ENCODE measurements around the gene CCDC93. TPM values are rescaled to one million over a fixed set of nuclear protein-coding genes. Genes with fewer than 3 reads are reported as not detected.

CCDC93 gene
- total RNA-seq, 5 donors from 2014 or later (not counting 1 experiment from before 2014, with no cell fraction given): 47.8 to 55.3 (median 50.5) TPM

DNA sequence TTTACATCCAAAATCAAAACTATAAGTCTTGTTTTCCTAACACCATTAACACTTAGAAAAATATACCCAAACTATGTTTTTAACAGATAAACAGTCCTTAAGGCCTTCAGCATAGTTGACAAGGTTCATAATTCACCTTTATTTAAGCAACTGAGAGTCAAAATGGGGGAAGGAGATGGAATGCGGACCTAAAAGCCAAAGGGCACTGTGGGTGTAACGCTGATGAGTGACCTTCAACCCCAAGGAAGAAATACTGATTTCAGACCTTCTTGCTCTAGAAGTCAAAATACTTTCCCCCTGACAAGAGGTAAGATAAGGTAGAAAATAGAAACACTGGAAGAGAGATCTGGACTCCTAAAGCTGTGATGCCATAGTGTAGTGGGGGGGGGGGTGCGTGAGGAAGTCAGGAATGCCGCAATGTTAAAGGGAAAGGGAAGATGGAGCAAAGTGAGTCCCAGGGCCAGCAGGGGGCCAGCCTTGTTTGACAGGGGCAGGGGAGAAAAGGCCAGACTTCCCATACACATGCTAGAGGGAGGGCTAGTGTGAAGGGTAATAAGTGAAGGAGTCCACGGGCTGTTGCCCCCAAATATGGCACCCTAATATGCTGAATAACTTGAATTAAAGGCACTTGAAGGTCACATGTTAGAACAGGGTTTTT, 31.4 kb downstream of the CCDC93 start:
- Mint-ChIP-seq H3K4me1 (peaks cover 0 to 5% (median 5%) of the 10 kb centered on the region in 3 donors), H3K4me3 (no peak overlapping the region), H3K27ac (no peak overlapping the region), H3K36me3 (peaks cover 58% of the 10 kb centered on the region), H3K27me3 (no peaks in the 10 kb centered on the region), H3K9me3 (no peaks in the 10 kb centered on the region)
- Histone ChIP-seq H3K4me3 (ENCODE audit: control insufficient read depth in 1 of 2, extremely low read depth in 1 of 2, low read length in 1 of 2) (no peak overlapping the region), H3K27me3 (replicated peaks in 1 of 2; ENCODE audit: control insufficient read depth in 2 of 2, extremely low read depth in 1 of 2, insufficient read depth in 2 of 2, low read length in 1 of 2) (no peaks in the 10 kb centered on the region), H3K36me3 (ENCODE audit: control insufficient read depth in 2 of 2, extremely low read depth in 1 of 2, insufficient read depth in 1 of 2, low read length in 1 of 2) (peaks cover 8 to 65% of the 10 kb centered on the region in 2 donors), H3K27ac (ENCODE audit: low read length) (no peak overlapping the region), H3K4me1 (ENCODE audit: control insufficient read depth in 1 of 2, extremely low read depth in 1 of 2, insufficient read depth in 2 of 2, low read length in 2 of 2) (no peaks in the 10 kb centered on the region), H3K9me3 (no peaks in the 10 kb centered on the region)
- CTCF ChIA-PET: no interaction called here
- POLR2A ChIA-PET: no interaction called here
- no peak for ATAC-seq (replicated peaks in 1 of 4)
- no peak for DNase-seq
- WGBS (ENCODE audit: insufficient coverage): 100% methylated on average over 1 of the region's 5 CpGs

DNA sequence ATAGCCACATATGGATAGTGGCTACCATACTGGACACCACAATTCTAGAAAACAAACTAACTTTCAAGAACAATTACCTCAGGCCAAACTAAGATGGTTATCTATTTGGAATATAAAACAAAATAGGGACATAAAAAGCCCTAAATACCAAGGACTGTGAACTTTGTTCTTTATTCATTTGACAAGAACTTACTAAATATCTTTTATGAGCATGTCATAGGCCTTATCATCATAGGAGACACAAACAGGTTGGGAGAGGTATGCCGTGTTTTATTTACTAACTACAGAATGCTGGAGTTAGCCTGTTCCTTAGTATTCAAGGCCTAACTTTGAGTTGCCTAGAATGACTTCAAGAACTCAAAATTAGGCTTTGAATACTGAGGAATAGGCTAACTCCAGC, 32.1 kb downstream of the CCDC93 start:
- Mint-ChIP-seq H3K27ac (no peak overlapping the region), H3K4me3 (no peak overlapping the region), H3K4me1 (peaks cover 0 to 5% (median 5%) of the 10 kb centered on the region in 3 donors), H3K9me3 (no peaks in the 10 kb centered on the region), H3K36me3 (peaks cover 58% of the 10 kb centered on the region), H3K27me3 (no peaks in the 10 kb centered on the region)
- CTCF ChIA-PET: no interaction called here
- Histone ChIP-seq H3K27me3 (replicated peaks in 1 of 2; ENCODE audit: control insufficient read depth in 2 of 2, extremely low read depth in 1 of 2, insufficient read depth in 2 of 2, low read length in 1 of 2) (no peaks in the 10 kb centered on the region), H3K4me3 (ENCODE audit: control insufficient read depth in 1 of 2, extremely low read depth in 1 of 2, low read length in 1 of 2) (no peak overlapping the region), H3K36me3 (ENCODE audit: control insufficient read depth in 2 of 2, extremely low read depth in 1 of 2, insufficient read depth in 1 of 2, low read length in 1 of 2) (peaks cover 8 to 65% of the 10 kb centered on the region in 2 donors), H3K4me1 (ENCODE audit: control insufficient read depth in 1 of 2, extremely low read depth in 1 of 2, insufficient read depth in 2 of 2, low read length in 2 of 2) (no peaks in the 10 kb centered on the region), H3K9me3 (no peaks in the 10 kb centered on the region), H3K27ac (ENCODE audit: low read length) (no peak overlapping the region)
- no CpG with 5 or more reads among the region's 1 CpG for WGBS (ENCODE audit: insufficient coverage)
- POLR2A ChIA-PET: no interaction called here
- DNase-seq (no peak), ATAC-seq (replicated peaks in 1 of 4) (no peak)

DNA sequence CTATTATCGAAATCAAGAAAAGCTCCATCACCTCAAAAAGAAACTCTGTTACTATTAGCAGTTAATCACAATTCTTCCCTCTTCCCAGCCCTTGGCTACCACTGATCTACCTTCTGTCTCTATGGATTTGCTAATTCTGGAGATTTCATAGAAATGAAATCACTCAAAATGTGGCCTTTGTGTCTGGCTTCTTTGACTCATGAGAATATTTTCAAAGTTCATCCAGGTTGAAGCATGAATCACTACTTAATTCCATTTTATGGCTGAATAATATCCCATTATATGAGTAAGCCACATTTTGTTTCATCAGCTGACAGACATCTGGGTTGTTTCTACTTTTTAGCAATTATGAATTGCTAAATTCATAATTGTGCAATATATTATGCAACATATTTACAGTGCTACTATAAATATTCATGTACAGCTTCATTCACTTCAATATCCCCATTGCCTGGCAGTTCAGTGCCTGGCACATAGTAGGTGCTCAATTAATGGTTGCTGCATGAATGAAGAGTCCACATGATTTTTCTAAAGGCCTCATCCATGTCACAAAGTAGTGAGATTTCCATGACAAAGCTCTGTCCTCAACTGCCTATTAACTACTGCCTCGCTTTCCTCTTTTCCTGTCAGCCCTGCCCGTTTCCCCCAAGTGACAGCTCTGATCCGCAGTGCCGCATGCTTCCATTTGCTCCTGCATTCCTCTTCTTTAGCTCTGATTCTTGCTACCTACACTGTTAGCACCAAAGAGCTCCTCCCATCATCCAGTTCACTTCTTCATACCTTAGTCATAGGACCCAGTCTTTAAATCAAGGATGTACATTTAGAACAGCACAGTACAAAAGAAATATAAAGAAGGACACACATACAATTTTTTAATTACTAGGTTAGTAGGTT, 32.8 kb downstream of the CCDC93 start:
- ChIA-PET CTCF (interaction anchor here (0.9 kb wide), 2 partner anchors 22 kb away, joined by 3 to 6 read pairs; no protein-coding TSS in a partner anchor), POLR2A (interaction anchor here in 1 of 2 donors (1.2 kb wide), 1 partner anchor 8 kb away, joined by 3 read pairs; no protein-coding TSS in a partner anchor)
- 100% methylated on average over 4 of the region's 5 CpGs for WGBS (ENCODE audit: insufficient coverage)
- Mint-ChIP-seq H3K36me3 (peaks cover 56% of the 10 kb centered on the region), H3K27me3 (no peaks in the 10 kb centered on the region), H3K9me3 (no peaks in the 10 kb centered on the region), H3K27ac (no peak overlapping the region), H3K4me1 (peaks cover 0 to 5% (median 5%) of the 10 kb centered on the region in 3 donors), H3K4me3 (no peak overlapping the region)
- Histone ChIP-seq H3K27ac (ENCODE audit: low read length) (no peak overlapping the region), H3K36me3 (ENCODE audit: control insufficient read depth in 2 of 2, extremely low read depth in 1 of 2, insufficient read depth in 1 of 2, low read length in 1 of 2) (peaks cover 8 to 70% of the 10 kb centered on the region in 2 donors), H3K4me1 (ENCODE audit: control insufficient read depth in 1 of 2, extremely low read depth in 1 of 2, insufficient read depth in 2 of 2, low read length in 2 of 2) (no peaks in the 10 kb centered on the region), H3K9me3 (no peaks in the 10 kb centered on the region), H3K4me3 (ENCODE audit: control insufficient read depth in 1 of 2, extremely low read depth in 1 of 2, low read length in 1 of 2) (no peak overlapping the region), H3K27me3 (replicated peaks in 1 of 2; ENCODE audit: control insufficient read depth in 2 of 2, extremely low read depth in 1 of 2, insufficient read depth in 2 of 2, low read length in 1 of 2) (no peaks in the 10 kb centered on the region)
- ATAC-seq (replicated peaks in 1 of 4) (no peak), DNase-seq (no peak)

- no peak for DNase-seq
- Histone ChIP-seq H3K9me3 (no peaks in the 10 kb centered on the region), H3K36me3 (ENCODE audit: control insufficient read depth in 2 of 2, extremely low read depth in 1 of 2, insufficient read depth in 1 of 2, low read length in 1 of 2) (peaks cover 15 to 72% of the 10 kb centered on the region in 2 donors), H3K27me3 (replicated peaks in 1 of 2; ENCODE audit: control insufficient read depth in 2 of 2, extremely low read depth in 1 of 2, insufficient read depth in 2 of 2, low read length in 1 of 2) (no peaks in the 10 kb centered on the region), H3K4me1 (ENCODE audit: control insufficient read depth in 1 of 2, extremely low read depth in 1 of 2, insufficient read depth in 2 of 2, low read length in 2 of 2) (no peaks in the 10 kb centered on the region), H3K4me3 (ENCODE audit: control insufficient read depth in 1 of 2, extremely low read depth in 1 of 2, low read length in 1 of 2) (no peak overlapping the region), H3K27ac (ENCODE audit: low read length) (no peak overlapping the region)
- Mint-ChIP-seq H3K4me3 (no peak overlapping the region), H3K9me3 (no peaks in the 10 kb centered on the region), H3K4me1 (peaks cover 0 to 5% (median 5%) of the 10 kb centered on the region in 3 donors), H3K36me3 (peaks cover 64% of the 10 kb centered on the region), H3K27me3 (no peaks in the 10 kb centered on the region), H3K27ac (no peak overlapping the region)
- 100% methylated on average over 3 of the region's 6 CpGs for WGBS (ENCODE audit: insufficient coverage)
- ChIA-PET CTCF (no interaction called here), POLR2A (interaction anchor here in 1 of 2 donors (1.2 kb wide), 1 partner anchor 9 kb away, joined by 3 read pairs; no protein-coding TSS in a partner anchor)
- no peak for ATAC-seq (replicated peaks in 1 of 4)
Measured at GRCh38 chr2:117979911-117980701, 33.8 kb downstream of the CCDC93 start.

DNA sequence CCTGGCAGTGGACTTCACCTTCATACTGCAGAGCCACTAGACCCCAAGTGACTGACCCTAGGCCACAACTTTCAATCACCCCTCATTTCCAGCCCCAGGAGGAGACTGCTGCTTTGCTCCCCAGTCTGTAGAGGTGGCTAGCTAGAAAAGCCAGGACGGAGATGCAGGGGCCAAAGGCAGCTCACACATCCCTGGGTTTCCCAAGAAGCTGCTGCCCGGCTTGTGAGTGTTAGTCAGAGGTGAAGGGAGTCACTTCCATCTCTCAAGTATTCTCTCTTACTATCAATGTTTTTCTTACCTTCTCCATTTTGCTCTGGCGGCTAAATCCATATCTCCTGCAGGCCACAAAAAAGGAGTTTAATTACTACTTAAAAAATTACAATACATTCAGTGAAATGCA, 36.2 kb downstream of the CCDC93 start:
- no peaks in the 10 kb centered on the region for H3K27me3 Mint-ChIP-seq
- Histone ChIP-seq H3K9me3 (no peaks in the 10 kb centered on the region), H3K27me3 (replicated peaks in 1 of 2; ENCODE audit: control insufficient read depth in 2 of 2, extremely low read depth in 1 of 2, insufficient read depth in 2 of 2, low read length in 1 of 2) (no peaks in the 10 kb centered on the region), H3K27ac (ENCODE audit: low read length) (no peak overlapping the region), H3K36me3 (ENCODE audit: control insufficient read depth in 2 of 2, extremely low read depth in 1 of 2, insufficient read depth in 1 of 2, low read length in 1 of 2) (peaks cover 13 to 83% of the 10 kb centered on the region in 2 donors), H3K4me1 (ENCODE audit: control insufficient read depth in 1 of 2, extremely low read depth in 1 of 2, insufficient read depth in 2 of 2, low read length in 2 of 2) (no peaks in the 10 kb centered on the region), H3K4me3 (ENCODE audit: control insufficient read depth in 1 of 2, extremely low read depth in 1 of 2, low read length in 1 of 2) (no peak overlapping the region)
- H3K27ac Mint-ChIP-seq: no peak overlapping the region
- DNase-seq: no peak
- ATAC-seq (replicated peaks in 1 of 4): no peak
- H3K4me3 Mint-ChIP-seq: no peak overlapping the region
- peaks cover 0 to 5% (median 3%) of the 10 kb centered on the region in 3 donors for H3K4me1 Mint-ChIP-seq
- ChIA-PET POLR2A (no interaction called here), CTCF (no interaction called here)
- H3K36me3 Mint-ChIP-seq: peaks cover 65% of the 10 kb centered on the region
- no peaks in the 10 kb centered on the region for H3K9me3 Mint-ChIP-seq
- WGBS (ENCODE audit: insufficient coverage): no CpG with 5 or more reads among the region's 3 CpGs

GRCh38 chr2:117976581-117976980, 37.3 kb downstream of the CCDC93 start:
- no peak for DNase-seq
- H3K9me3 ChIP-seq: no peaks in the 10 kb centered on the region
- Mint-ChIP-seq H3K4me3 (no peak overlapping the region), H3K4me1 (peaks cover 0 to 5% (median 3%) of the 10 kb centered on the region in 3 donors), H3K36me3 (peaks cover 67% of the 10 kb centered on the region), H3K9me3 (no peaks in the 10 kb centered on the region), H3K27ac (no peak overlapping the region), H3K27me3 (no peaks in the 10 kb centered on the region)
- H3K4me1 ChIP-seq (ENCODE audit: control insufficient read depth in 1 of 2, extremely low read depth in 1 of 2, insufficient read depth in 2 of 2, low read length in 2 of 2): no peaks in the 10 kb centered on the region
- ATAC-seq (replicated peaks in 1 of 4): no peak
- ChIA-PET CTCF (no interaction called here), POLR2A (no interaction called here)
- WGBS (ENCODE audit: insufficient coverage): 75% methylated on average over 1 of the region's 3 CpGs
- H3K27me3 ChIP-seq (replicated peaks in 1 of 2; ENCODE audit: control insufficient read depth in 2 of 2, extremely low read depth in 1 of 2, insufficient read depth in 2 of 2, low read length in 1 of 2): no peaks in the 10 kb centered on the region
- no peak overlapping the region for H3K4me3 ChIP-seq (ENCODE audit: control insufficient read depth in 1 of 2, extremely low read depth in 1 of 2, low read length in 1 of 2)
- no peak overlapping the region for H3K27ac ChIP-seq (ENCODE audit: low read length)
- H3K36me3 ChIP-seq (ENCODE audit: control insufficient read depth in 2 of 2, extremely low read depth in 1 of 2, insufficient read depth in 1 of 2, low read length in 1 of 2): peaks cover 8 to 83% of the 10 kb centered on the region in 2 donors

Data from T-cell (primary cell).